Measurements from ENCODE around the gene SUPT3H. TPM values are rescaled to one million over a fixed set of nuclear protein-coding genes. Genes with fewer than 3 reads are reported as not detected.

The SUPT3H gene
- total and polyA plus RNA-seq, 2 of the 8 experiments (the other 6 are each of a cell fraction or from before 2014, with no cell fraction given) = 18.8 to 23.0 TPM

GRCh38 chr6:45072673-45073072, 305.1 kb downstream of the SUPT3H start:
- DNase-seq (ENCODE audit: low read depth in 1 of 2, low spot score in 2 of 2) (no peak), FAIRE-seq (no peak)

More at GRCh38 chr6:45072673-45073072, 305.1 kb downstream of the SUPT3H start:
- 93% methylated on average over 3 of the region's 3 CpGs; no CpG with 5 or more reads in 1 of the 2 experiments for WGBS, 2 experiments (ENCODE audit: extremely low coverage in 1 of 2, insufficient coverage in 1 of 2, insufficient read length in 1 of 2, insufficient replicate concordance in 2 of 2, low coverage in 1 of 2, low lambda C conversion rate in 2 of 2, missing lambda C conversion rate in 1 of 2)
- Histone ChIP-seq H3K56ac (replicated peaks; ENCODE audit: insufficient read length, low read depth, low read length) (no peak overlapping the region), H2BK120ac (replicated peaks; ENCODE audit: low read depth, low read length) (no peak overlapping the region), H3K79me1 (ENCODE audit: low read depth, low read length) (no peaks in the 10 kb centered on the region), H2BK15ac (ENCODE audit: low read length) (no peak overlapping the region), H3K9me3 (ENCODE audit: insufficient read depth in 2 of 2, low read depth in 1 of 2, low read length in 1 of 2) (no peaks in the 10 kb centered on the region), H3K4me1 (replicated peaks in 1 of 4; ENCODE audit: control insufficient read depth in 3 of 4, insufficient read depth in 4 of 4, low read length in 3 of 4) (peaks cover 0 to 3% (median 0%) of the 10 kb centered on the region in 4 experiments; a peak in 2 of 7 replicates), H4K5ac (ENCODE audit: insufficient read length, low read depth, low read length) (no peak overlapping the region), H4K91ac (replicated peaks; ENCODE audit: insufficient read length, low read length) (no peak overlapping the region), H3K9ac (replicated peaks in 1 of 4; ENCODE audit: extremely low read depth in 1 of 4, low read depth in 3 of 4, low read length in 3 of 4) (no peak overlapping the region), H3K27me3 (replicated peaks in 1 of 4; ENCODE audit: control insufficient read depth in 3 of 4, extremely low read depth in 1 of 4, insufficient read depth in 3 of 4, low read length in 3 of 4) (no peaks in the 10 kb centered on the region), H3K23me2 (ENCODE audit: low read depth, low read length) (no peaks in the 10 kb centered on the region), H3K4me3 (ENCODE audit: extremely low read depth in 1 of 4, insufficient read depth in 2 of 4, low read depth in 3 of 4, low read length in 4 of 4) (no peak overlapping the region), H3K79me2 (ENCODE audit: control insufficient read depth in 1 of 2, insufficient read depth in 2 of 2, low read length in 2 of 2) (no peaks in the 10 kb centered on the region), H3K4ac (replicated peaks; ENCODE audit: insufficient read length, low read depth, low read length) (no peak overlapping the region), H2AK5ac (ENCODE audit: low read depth, low read length) (no peak overlapping the region), H4K8ac (ENCODE audit: extremely low read depth, insufficient read depth, low read length) (no peak overlapping the region), H3K18ac (ENCODE audit: extremely low read depth, low read length) (no peak overlapping the region), H3K27ac (ENCODE audit: low read depth, low read length) (no peak overlapping the region), H3K14ac (ENCODE audit: insufficient read length) (no peak overlapping the region), H2BK20ac (ENCODE audit: low read length) (no peak overlapping the region), H3K23ac (ENCODE audit: insufficient read length) (no peak overlapping the region), H2AFZ (ENCODE audit: low read length) (no peak overlapping the region), H4K20me1 (replicated peaks in 1 of 2; ENCODE audit: control insufficient read depth in 1 of 2, insufficient read depth in 2 of 2, low read length in 2 of 2) (no peaks in the 10 kb centered on the region), H3K4me2 (ENCODE audit: insufficient read depth in 1 of 2, low read depth in 2 of 2, low read length in 2 of 2) (no peak overlapping the region), H2BK5ac (ENCODE audit: low read depth, low read length) (no peak overlapping the region), H3K36me3 (ENCODE audit: control insufficient read depth in 2 of 4, insufficient read depth in 4 of 4, low read length in 3 of 4) (no peaks in the 10 kb centered on the region), H2BK12ac (ENCODE audit: low read depth, low read length) (no peak overlapping the region)
- CTCF ChIA-PET (ENCODE audit: partially characterized antibody) = interaction anchor here (0.8 to 1.0 kb wide), 2 partner anchors 81 to 199 kb away, joined by 3 read pairs; no protein-coding TSS in a partner anchor
- TF ChIP-seq SP2 (IDR thresholded peaks at IDR 0.05; ENCODE audit: low read length) (no peak), SUZ12 (IDR thresholded peaks at IDR 0.05; ENCODE audit: low read length) (no peak), EGR1 (IDR thresholded peaks at IDR 0.05; ENCODE audit: borderline replicate concordance, low read depth, low read length) (no peak), KDM1A (IDR thresholded peaks at IDR 0.05; ENCODE audit: borderline replicate concordance, low read length) (no peak), RXRA (IDR thresholded peaks at IDR 0.05; ENCODE audit: insufficient read depth, low read depth, low read length) (no peak), POLR2A (IDR thresholded peaks at IDR 0.05; ENCODE audit: control extremely low read depth in 1 of 2, low read depth in 2 of 2, low read length in 2 of 2) (no peak), JUND (IDR thresholded peaks at IDR 0.05; ENCODE audit: low read length) (no peak), USF2 (IDR thresholded peaks at IDR 0.05; ENCODE audit: low read length) (no peak)
- POLR2A ChIA-PET (ENCODE audit: partially characterized antibody) = no interaction called here
